GM10266 (cell line): ENCODE results near the gene APLN.

Experiments
- DNase-seq: peaks from one replicate; pipeline ENCODE4 v3.0.0; 2012; ENCODE audit errors: extremely low spot score
- TF ChIP-seq, protein P1 (sequence below): IDR thresholded peaks from 2 replicates; pipeline ENCODE4 v1.5.1; 2012; ENCODE audit warnings: mild to moderate bottlenecking, low read depth; ENCODE audit not compliant: control insufficient read depth, insufficient read depth; ENCODE audit errors: missing control alignments

Gene APLN

GRCh38 chrX:129629837-129630236 lies 24.9 kb downstream of the APLN start:
- DNase-seq, result no peak

DNA sequence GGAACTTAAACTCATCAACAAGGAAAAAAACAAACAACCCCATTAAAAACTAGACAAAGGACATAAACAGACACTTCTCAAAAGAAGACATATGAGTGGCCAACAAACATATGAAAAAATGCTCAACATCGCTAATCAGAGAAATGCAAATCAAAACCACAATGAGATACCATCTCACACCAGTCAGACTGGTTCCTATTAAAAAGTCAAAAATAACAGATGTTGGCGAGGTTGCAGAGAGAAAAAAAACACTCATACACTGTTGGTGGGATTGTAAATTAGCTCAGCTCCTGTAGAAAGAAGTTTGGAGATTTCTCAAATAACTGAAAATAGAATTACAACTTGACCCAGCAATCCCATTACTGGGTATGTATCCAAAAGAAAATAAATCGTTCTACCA lies 28.7 kb downstream of the APLN start:
- DNase-seq, result no peak
- TF ChIP-seq, protein P1, sequence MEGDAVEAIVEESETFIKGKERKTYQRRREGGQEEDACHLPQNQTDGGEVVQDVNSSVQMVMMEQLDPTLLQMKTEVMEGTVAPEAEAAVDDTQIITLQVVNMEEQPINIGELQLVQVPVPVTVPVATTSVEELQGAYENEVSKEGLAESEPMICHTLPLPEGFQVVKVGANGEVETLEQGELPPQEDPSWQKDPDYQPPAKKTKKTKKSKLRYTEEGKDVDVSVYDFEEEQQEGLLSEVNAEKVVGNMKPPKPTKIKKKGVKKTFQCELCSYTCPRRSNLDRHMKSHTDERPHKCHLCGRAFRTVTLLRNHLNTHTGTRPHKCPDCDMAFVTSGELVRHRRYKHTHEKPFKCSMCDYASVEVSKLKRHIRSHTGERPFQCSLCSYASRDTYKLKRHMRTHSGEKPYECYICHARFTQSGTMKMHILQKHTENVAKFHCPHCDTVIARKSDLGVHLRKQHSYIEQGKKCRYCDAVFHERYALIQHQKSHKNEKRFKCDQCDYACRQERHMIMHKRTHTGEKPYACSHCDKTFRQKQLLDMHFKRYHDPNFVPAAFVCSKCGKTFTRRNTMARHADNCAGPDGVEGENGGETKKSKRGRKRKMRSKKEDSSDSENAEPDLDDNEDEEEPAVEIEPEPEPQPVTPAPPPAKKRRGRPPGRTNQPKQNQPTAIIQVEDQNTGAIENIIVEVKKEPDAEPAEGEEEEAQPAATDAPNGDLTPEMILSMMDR, result no peak

More at GRCh38 chrX:129629837-129630236, 24.9 kb downstream of the APLN start:
- TF ChIP-seq, protein P1, result no peak

DNA sequence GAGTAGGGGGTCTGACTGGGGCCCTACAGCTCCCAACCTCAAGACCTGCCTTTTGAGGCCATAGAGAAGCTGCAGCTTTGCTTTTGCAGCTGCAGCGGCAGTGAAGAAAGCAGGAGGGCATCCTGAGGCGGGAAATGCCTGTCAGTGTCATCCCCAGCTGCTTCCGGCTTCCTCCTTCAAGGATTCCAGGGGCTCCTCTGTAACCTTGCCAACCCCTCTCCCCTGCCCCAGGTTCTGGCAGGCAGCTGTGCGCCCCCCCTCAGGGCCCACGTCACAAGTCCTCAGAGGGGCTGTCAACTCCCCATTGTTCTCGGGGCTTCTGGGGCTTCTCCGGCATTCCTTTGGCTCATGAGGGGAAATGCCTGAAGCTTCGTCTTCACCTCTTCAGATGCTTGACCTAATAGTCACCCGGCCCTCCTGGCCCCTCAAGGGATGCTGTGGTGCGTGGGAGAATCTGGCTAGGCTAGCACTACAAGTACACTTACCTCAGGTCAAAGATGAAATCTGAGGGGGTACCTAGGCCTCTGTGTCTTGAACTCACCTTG lies 31.9 kb downstream of the APLN start:
- TF ChIP-seq, protein P1, result no peak
- no peak for DNase-seq

- no peak for DNase-seq
- TF ChIP-seq, protein P1, result no peak
Measured at GRCh38 chrX:129618997-129619396, 35.8 kb downstream of the APLN start.

DNA sequence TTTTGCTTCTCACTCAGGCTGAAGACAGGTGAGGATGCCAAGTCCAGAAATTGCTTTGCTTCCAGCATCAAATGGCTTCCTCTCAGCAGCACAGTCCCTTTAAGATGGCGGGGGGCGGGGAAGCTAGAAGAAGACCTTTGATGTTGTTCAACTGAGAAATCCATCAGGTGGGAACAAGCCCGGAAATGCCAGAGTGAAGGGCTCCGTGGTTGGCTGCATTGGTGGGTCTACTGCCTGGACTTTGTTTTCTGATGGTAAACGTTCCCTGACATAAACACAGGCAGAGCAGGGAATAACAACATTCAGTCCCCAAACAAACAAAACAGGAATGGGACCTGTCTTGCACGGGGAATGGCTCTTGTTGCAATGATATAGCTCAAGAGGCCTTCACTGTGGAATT lies 37.3 kb downstream of the APLN start:
- DNase-seq, result no peak
- TF ChIP-seq, protein P1, result no peak

- TF ChIP-seq, protein P1, result no peak
- no peak for DNase-seq
Measured at GRCh38 chrX:129614481-129615255, 40.1 kb downstream of the APLN start.

DNA sequence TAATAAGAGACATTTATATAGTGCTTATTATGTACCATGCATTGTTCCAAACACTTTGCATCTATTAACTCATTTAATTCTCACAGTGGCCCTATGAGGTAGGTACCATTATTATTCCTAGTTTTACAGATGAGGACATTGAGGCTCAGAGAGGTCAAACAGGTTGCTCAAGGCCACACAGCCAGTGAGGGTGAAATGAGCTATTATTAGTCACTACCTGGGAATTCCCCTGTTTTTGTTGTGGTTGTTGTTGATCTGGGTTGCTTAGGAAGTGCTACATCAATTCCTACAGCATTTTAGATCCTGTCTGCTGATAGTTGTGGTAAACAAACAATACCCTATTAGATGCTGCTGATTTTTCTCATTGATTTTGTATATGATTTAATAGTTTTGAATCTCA lies 41.2 kb downstream of the APLN start:
- TF ChIP-seq, protein P1, result no peak
- DNase-seq, result no peak
